Keratinocyte (primary cell): ENCODE measurements around the gene CLEC18C. TPM values are rescaled to one million over a fixed set of nuclear protein-coding genes. Genes with fewer than 3 reads are reported as not detected.
"Not testable (repeated sequence)": the region's sequence is repeated elsewhere in the genome, so short reads cannot be mapped to it uniquely, and the experiment has no call there.

Experiments
- DNase-seq: peaks from one replicate; pipeline ENCODE4 v3.0.0-alpha.2; 2011; ENCODE audit warnings: low read depth, missing footprints, low spot score
- FAIRE-seq: peaks from 2 replicates; lab custom pipeline; 2011; peaks lifted over from hg19 to GRCh38; lab: Jason Lieb, UNC
- H2AFZ ChIP-seq: 2 replicates; pipeline ENCODE4 v1.6.0; 2012; ENCODE audit warnings: low read length, control low read depth, inconsistent platforms; ENCODE audit not compliant: control insufficient read depth
- H3K27ac ChIP-seq: 2 replicates; pipeline ENCODE4 v1.5.1; 2011; ENCODE audit warnings: low read length; ENCODE audit not compliant: control insufficient read depth, insufficient read depth
- H3K27me3 ChIP-seq: 3 replicates; pipeline ENCODE4 v1.6.0; 2011; ENCODE audit warnings: low read length; ENCODE audit not compliant: control insufficient read depth, insufficient read depth; ENCODE audit errors: extremely low read depth
- H3K36me3 ChIP-seq, 2 experiments: 2 replicates in 1 of 2; 3 replicates in 1 of 2; pipeline ENCODE4 v1.5.1; 2011; ENCODE audit warnings: low read length in 2 of 2, mild to moderate bottlenecking in 1 of 2; ENCODE audit not compliant: control insufficient read depth in 2 of 2, insufficient read depth in 2 of 2; ENCODE audit errors: extremely low read depth in 1 of 2
- H3K4me1 ChIP-seq: 3 replicates; pipeline ENCODE4 v1.5.1; 2011; ENCODE audit warnings: low read length; ENCODE audit not compliant: control insufficient read depth, insufficient read depth; ENCODE audit errors: extremely low read depth
- H3K4me2 ChIP-seq: 3 replicates; pipeline ENCODE4 v1.6.0; 2011; ENCODE audit warnings: low read depth, low read length; ENCODE audit not compliant: control insufficient read depth, insufficient read depth; ENCODE audit errors: extremely low read depth
- H3K4me3 ChIP-seq, 3 experiments: fragments of 200-600 bp in 1 of 3; sonication (generic) in 1 of 3; 2 replicates in 2 of 3; 3 replicates in 1 of 3; pipeline ENCODE4 v1.5.1; 2011 to 2016; ENCODE audit warnings: low read length in 3 of 3, mild to moderate bottlenecking in 3 of 3, control low read depth in 2 of 3, inconsistent platforms in 1 of 3, low read depth in 1 of 3, mixed read lengths in 1 of 3, mixed run types in 1 of 3, moderate library complexity in 1 of 3; ENCODE audit not compliant: control insufficient read depth in 2 of 3, insufficient read depth in 2 of 3; ENCODE audit errors: extremely low read depth in 1 of 3
- H3K79me2 ChIP-seq: 2 replicates; pipeline ENCODE4 v1.6.0; 2012; ENCODE audit warnings: low read length; ENCODE audit not compliant: control insufficient read depth, insufficient read depth
- H3K9ac ChIP-seq: 3 replicates; pipeline ENCODE4 v1.6.0; 2011; ENCODE audit warnings: low read length; ENCODE audit not compliant: control insufficient read depth, insufficient read depth; ENCODE audit errors: extremely low read depth
- H3K9me1 ChIP-seq: 3 replicates; pipeline ENCODE4 v1.6.0; 2011; ENCODE audit warnings: low read length; ENCODE audit not compliant: control insufficient read depth, insufficient read depth; ENCODE audit errors: extremely low read depth
- H3K9me3 ChIP-seq: 2 replicates; pipeline ENCODE4 v1.5.1; 2012; ENCODE audit warnings: low read depth, low read length; ENCODE audit not compliant: control insufficient read depth
- H4K20me1 ChIP-seq: 3 replicates; pipeline ENCODE4 v1.6.0; 2011; ENCODE audit warnings: low read length; ENCODE audit not compliant: control insufficient read depth, insufficient read depth; ENCODE audit errors: extremely low read depth
- dilution Hi-C: fragments of 300-500 bp; cut with MboI; formaldehyde crosslinking; loops from one replicate; pipeline ENCODE4 v1.7.0; 2020; ENCODE audit warnings: low sequenced_read_pairs; ENCODE audit not compliant: extremely low pct_ligation_motif_present
- polyA plus RNA-seq, 5 experiments: library from polyadenylated mRNA; depleted of rRNA in 3 of 5; stranded (reverse) in 3 of 5; stranded (forward) in 1 of 5; unstranded in 1 of 5; fragments of >200 nt; gene quantifications; 1 replicate in 1 of 5; 2 replicates in 3 of 5; 3 replicates in 1 of 5; pipeline versions ENCODE4 v1.2.1 to v1.2.3, GENCODE V29; 2011 to 2012; ENCODE audit warnings: missing spikeins in 2 of 5, low read depth in 1 of 5, low replicate concordance in 1 of 5

The CLEC18C gene
- polyA plus RNA-seq, 1 donor (not counting 4 experiments of a cell fraction or from before 2014, with no cell fraction given), result not detected

DNA sequence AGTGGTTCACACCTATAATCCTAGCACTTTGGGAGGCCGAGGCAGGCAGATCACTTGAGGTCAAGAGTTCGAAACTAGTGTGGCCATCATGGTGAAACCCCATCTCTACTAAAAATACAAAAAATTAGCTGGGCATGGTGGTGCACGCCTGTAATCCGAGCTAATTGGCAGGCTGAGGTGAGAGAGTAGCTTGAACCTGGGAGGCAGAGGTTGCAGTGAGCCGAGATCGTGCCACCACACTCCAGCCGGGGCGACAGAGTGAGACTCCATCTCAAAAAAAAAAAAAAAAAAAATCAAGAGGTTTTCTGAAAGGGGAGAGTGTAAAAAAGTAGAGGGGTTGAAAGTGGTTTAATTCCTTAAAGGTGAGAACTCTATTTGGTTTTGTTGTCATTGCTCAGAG lies 37.8 kb upstream of the CLEC18C start:
- H3K4me3 ChIP-seq, H4K20me1 ChIP-seq, H3K4me2 ChIP-seq, DNase-seq, H3K9me3 ChIP-seq, H3K79me2 ChIP-seq, H3K9me1 ChIP-seq, dilution Hi-C loops, H3K27ac ChIP-seq, H3K27me3 ChIP-seq, H3K36me3 ChIP-seq, H3K4me1 ChIP-seq, H3K9ac ChIP-seq, FAIRE-seq, H2AFZ ChIP-seq: not testable (repeated sequence)

DNA sequence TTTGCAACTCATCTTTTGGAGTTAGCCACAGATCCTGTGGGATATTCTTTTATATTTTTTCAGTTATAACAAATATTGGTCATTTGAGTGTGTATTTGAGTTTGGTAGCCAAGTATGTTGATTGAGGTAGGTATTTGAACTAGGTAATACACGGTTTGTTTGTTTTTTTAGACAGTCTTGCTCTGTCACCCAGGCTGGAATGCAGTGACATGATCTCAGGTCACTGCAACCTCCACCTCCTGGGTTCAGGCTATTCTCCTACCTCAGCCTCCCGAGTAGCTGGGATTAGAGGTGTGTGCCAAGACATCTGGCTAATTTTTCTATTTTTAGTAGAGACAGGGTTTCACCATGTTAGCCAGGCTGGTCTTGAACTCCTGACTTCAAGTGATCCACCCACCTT lies 37.0 kb upstream of the CLEC18C start:
- H3K4me1 ChIP-seq, dilution Hi-C loops, H2AFZ ChIP-seq, DNase-seq, H3K79me2 ChIP-seq, H3K9me1 ChIP-seq, H3K27ac ChIP-seq, H3K36me3 ChIP-seq, FAIRE-seq, H3K4me2 ChIP-seq, H3K9me3 ChIP-seq, H3K27me3 ChIP-seq, H4K20me1 ChIP-seq, H3K9ac ChIP-seq, H3K4me3 ChIP-seq: not testable (repeated sequence)

DNA sequence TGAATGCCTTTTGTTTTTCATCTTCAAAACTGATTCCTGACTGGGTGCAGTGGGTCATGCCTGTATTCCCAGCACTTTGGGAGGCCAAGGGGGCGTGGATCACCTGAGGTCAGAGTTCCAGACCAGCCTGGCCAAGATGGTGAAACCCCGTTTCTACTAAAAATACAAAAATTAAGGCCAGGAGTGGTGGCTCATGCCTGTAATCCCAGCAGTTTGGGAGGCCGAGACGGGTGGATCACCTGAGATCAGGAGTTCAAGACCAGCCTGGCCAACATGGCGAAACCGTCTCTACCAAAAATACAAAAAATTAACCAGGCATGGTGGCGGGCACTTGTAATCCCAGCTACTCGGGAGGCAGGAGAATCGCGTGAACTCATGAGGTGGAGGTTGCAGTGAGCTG lies 30.8 kb upstream of the CLEC18C start:
- FAIRE-seq, DNase-seq, H4K20me1 ChIP-seq, H3K9ac ChIP-seq, H3K27ac ChIP-seq, H3K79me2 ChIP-seq, H3K9me3 ChIP-seq, dilution Hi-C loops, H3K36me3 ChIP-seq, H3K9me1 ChIP-seq, H3K4me1 ChIP-seq, H3K4me2 ChIP-seq, H3K27me3 ChIP-seq, H3K4me3 ChIP-seq, H2AFZ ChIP-seq: not testable (repeated sequence)

DNA sequence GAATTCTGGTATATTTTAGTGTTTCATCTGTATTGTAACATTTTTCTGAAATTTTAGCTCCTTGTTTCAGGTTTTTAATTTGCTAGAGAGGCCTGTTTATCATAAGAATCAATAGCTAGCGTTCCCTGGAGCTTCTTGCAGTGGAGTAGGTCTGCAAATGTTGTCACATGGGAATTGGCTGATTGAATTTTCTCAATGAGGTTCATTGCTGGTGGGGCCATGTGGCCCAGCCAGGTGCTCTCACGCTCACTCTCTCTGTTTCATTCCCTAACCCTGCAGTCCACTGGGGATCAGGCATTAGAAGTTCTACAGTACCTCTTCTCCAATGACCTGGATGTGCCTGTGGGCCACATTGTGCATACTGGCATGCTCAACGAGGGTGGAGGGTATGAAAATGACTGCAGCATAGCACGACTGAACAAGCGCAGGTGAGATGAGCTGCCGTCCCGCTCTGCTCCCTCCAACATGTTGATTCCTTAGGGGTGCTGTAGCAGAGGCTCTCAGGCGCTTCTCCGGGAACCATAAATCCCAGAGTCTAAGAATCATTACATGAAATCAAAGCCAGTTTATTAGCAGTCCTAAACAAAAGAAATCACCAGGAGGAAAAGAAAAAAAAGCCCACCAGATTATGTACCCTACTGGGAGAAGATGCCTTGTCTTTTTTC lies 30.2 kb upstream of the CLEC18C start:
- DNase-seq, H3K9me3 ChIP-seq, H3K36me3 ChIP-seq: not testable (repeated sequence)

DNA sequence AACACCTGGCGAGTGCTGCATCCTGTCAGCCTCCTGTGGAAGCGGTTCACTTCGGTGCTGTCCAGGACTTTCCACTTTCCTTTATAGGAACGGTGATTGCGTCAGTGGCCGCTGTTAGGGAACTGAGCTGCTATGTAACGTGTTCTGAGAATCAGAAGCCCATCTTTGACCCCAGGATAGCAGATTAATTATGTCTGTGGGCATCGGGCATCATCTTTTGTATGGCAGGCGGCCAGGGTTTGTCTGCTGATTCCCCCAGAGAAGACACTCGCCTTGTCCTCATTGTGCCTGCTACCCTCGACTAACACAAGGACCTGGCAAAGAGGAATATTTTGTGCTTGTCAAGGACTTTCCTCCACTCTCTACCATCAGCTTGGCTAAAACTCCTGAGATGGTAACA lies 25.7 kb upstream of the CLEC18C start:
- H3K79me2 ChIP-seq, H3K4me1 ChIP-seq, DNase-seq, H3K9ac ChIP-seq, H2AFZ ChIP-seq, H3K9me3 ChIP-seq, H4K20me1 ChIP-seq, dilution Hi-C loops, H3K27me3 ChIP-seq, H3K4me3 ChIP-seq, H3K4me2 ChIP-seq, H3K27ac ChIP-seq, H3K9me1 ChIP-seq, FAIRE-seq: not testable (repeated sequence)
- H3K36me3 ChIP-seq, result peaks cover 7 to 12% of the 10 kb centered on the region in 2 experiments

More for the DNA sequence above, 30.2 kb upstream of the CLEC18C start:
- H3K4me2 ChIP-seq, dilution Hi-C loops, H3K27me3 ChIP-seq, FAIRE-seq, H3K4me1 ChIP-seq, H3K4me3 ChIP-seq, H3K9me1 ChIP-seq, H3K9ac ChIP-seq, H4K20me1 ChIP-seq, H3K79me2 ChIP-seq, H3K27ac ChIP-seq, H2AFZ ChIP-seq: not testable (repeated sequence)
